Heart left ventricle (tissue), 16 donors: Measurements from ENCODE around the gene ANLN. TPM values are rescaled to one million over a fixed set of nuclear protein-coding genes. Genes with fewer than 3 reads are reported as not detected.
"Not testable (repeated sequence)": the region's sequence is repeated elsewhere in the genome, so short reads cannot be mapped to it uniquely, and the experiment has no call there.

Source experiments
- ATAC-seq, 4 donors: fragments of 200-7000 bp; cut with Tn5 transposase; one replicate each; pipeline ENCODE4 v1.9.1; 2020 to 2022; ENCODE audit warnings: moderate library complexity in 4 of 4, mild to moderate bottlenecking in 3 of 4, moderate number of reproducible peaks in 1 of 4
- DNase-seq, 5 donors: peaks; one replicate each; pipeline ENCODE4 v3.0.0-alpha.2; 2020
- H3K27ac ChIP-seq, 12 donors: fragments of 200-600 bp; sonication (generic) in 4 of 12; one replicate each; pipeline versions ENCODE4 v1.5.0 to v1.8.0; 2016 to 2022; ENCODE audit warnings: mild to moderate bottlenecking in 2 of 12
- H3K27me3 ChIP-seq, 9 donors: fragments of 200-600 bp; sonication (generic) in 2 of 9; one replicate each; pipeline versions ENCODE4 v1.5.1 to v1.8.0; 2016 to 2022; ENCODE audit warnings: mild to moderate bottlenecking in 3 of 9
- H3K36me3 ChIP-seq, 9 donors: fragments of 200-600 bp; sonication (generic) in 2 of 9; one replicate each; pipeline versions ENCODE4 v1.5.0 to v1.8.0; 2018 to 2022; ENCODE audit warnings: mild to moderate bottlenecking in 2 of 9
- H3K4me1 ChIP-seq, 12 donors: fragments of 200-600 bp; sonication (generic) in 4 of 12; one replicate each; pipeline versions ENCODE4 v1.5.0 to v1.8.0; 2016 to 2022; ENCODE audit warnings: mild to moderate bottlenecking in 3 of 12
- H3K4me3 ChIP-seq, 12 donors: fragments of 200-600 bp; sonication (generic) in 4 of 12; one replicate each; pipeline versions ENCODE4 v1.5.0 to v1.8.0; 2017 to 2022; ENCODE audit warnings: mild to moderate bottlenecking in 9 of 12, moderate library complexity in 4 of 12
- H3K9me3 ChIP-seq, 12 donors: fragments of 200-600 bp; sonication (generic) in 4 of 12; one replicate each; pipeline versions ENCODE4 v1.5.0 to v1.8.0; 2016 to 2022; ENCODE audit warnings: mild to moderate bottlenecking in 1 of 12
- CTCF ChIP-seq, 12 donors: fragments of 200-600 bp; sonication (generic) in 4 of 12; IDR thresholded peaks; one replicate each; pipeline versions ENCODE4 v1.5.0 to v1.8.0; 2018 to 2022; ENCODE audit warnings: antibody characterized with exemption in 12 of 12, mild to moderate bottlenecking in 5 of 12
- POLR2A ChIP-seq, 2 donors: fragments of 450-650 bp; IDR thresholded peaks; one replicate each; pipeline ENCODE4 v1.6.1; 2017; ENCODE audit warnings: antibody characterized with exemption in 2 of 2, mild to moderate bottlenecking in 2 of 2, moderate library complexity in 2 of 2
- WGBS, 4 donors: extraction: QIAGEN DNeasy Blood & Tissue Kit in 2 of 4; methylation state at CpG; one replicate each; pipeline versions ENCODE4 v1.1.5 to v1.1.7; 2013 to 2018; 5-methylcytosine and 5-hydroxymethylcytosine counted together
- intact Hi-C, 10 donors: fragments of 100-400 bp; cut with DNase I; formaldehyde crosslinking; loops; one replicate each; pipeline versions ENCODE4 v1.11.1 to v1.14.2; 2022
- polyA plus RNA-seq, 2 donors: library from polyadenylated mRNA; stranded (reverse); fragments of 200-250 nt; gene quantifications; one replicate each; pipeline ENCODE4 v1.2.3, GENCODE V29; 2013
- total RNA-seq, 9 donors: library from RNA; depleted of rRNA in 2 of 9; stranded (reverse); fragments of >200 nt in 2 of 9; fragmentation: NEBNext Ultra II Directional in 3 of 9; extraction: Animal tissue kit (Norgen Biotek cat#: 25700) in 3 of 9; gene quantifications; one replicate each; pipeline versions ENCODE4 v1.1.0 to v1.2.4, GENCODE V29; 2016 to 2023
- donor health status: ischemic (EF 13 %, LVEDD 7.1; RV severe dilation, severe dysfunction).
- donor health status: healthy with polysubstance abuse.
- donor health status: DM: no; HTN: yes; CAD: no.
- donor health status: DM: no; HTN: no; CAD: no.
- donor health status: ischemic (EF 25% LVEDD 6.9; RV normal size, moderate dysfunction).
- donor health status: ischemic (EF 25% LVEDD 5.7; RV mildly dilated, moderate dysfunction).
- donor health status: healthy.
- donor health status: DM: yes; HTN: yes; CAD: no.
- donor health status: ischemic (EF 35%, LVEDD 5.7; RV mildly dilated, moderate dysfunction).
- donor health status: nonischemic (EF 11% LVEDD 7.7; RV severe dilation, severe dysfunction).
- donor health status: DM: yes; HTN: yes; CAD: no.
- donor health status: PGD.
- donor health status: ischemic (EF 29% LVEDD 5.4; RV normal size, mild dysfunction).
- donor health status: nonischemic (EF 23%, LVEDD 6.1; RV moderate dilation, normal function).

ANLN gene
- total and polyA plus RNA-seq, 11 donors, result 0.08 to 30.7 (median 1.5) TPM

GRCh38 chr7:36475011-36475342 is 85.3 kb downstream of the ANLN start:
- Histone ChIP-seq H3K9me3 (peaks cover 0 to 5% (median 0%) of the 10 kb centered on the region in 12 donors), H3K4me3 (no peak overlapping the region), H3K27ac (no peak overlapping the region), H3K4me1 (peaks cover 0 to 7% (median 0%) of the 10 kb centered on the region in 12 donors), H3K36me3 (no peaks in the 10 kb centered on the region), H3K27me3 (no peaks in the 10 kb centered on the region)
- ATAC-seq (no peak), DNase-seq (no peak)
- intact Hi-C loops, result loop anchor here in 1 of 10 donors (10.0 kb wide), 1 partner anchor 480 kb away; no protein-coding TSS in a partner anchor
- TF ChIP-seq POLR2A (IDR thresholded peaks at IDR 0.05) (no peak), CTCF (IDR thresholded peaks at IDR 0.05) (no peak)

- no peak for TF ChIP-seq POLR2A (IDR thresholded peaks at IDR 0.05)
- TF ChIP-seq CTCF (IDR thresholded peaks at IDR 0.05), result no peak
- 90 to 93% (median 92%) methylated on average over 3 of the region's 3 CpGs for WGBS, 4 donors
- no peak for ATAC-seq
- Histone ChIP-seq H3K27me3 (no peaks in the 10 kb centered on the region), H3K9me3 (peaks cover 0 to 5% (median 0%) of the 10 kb centered on the region in 12 donors), H3K36me3 (no peaks in the 10 kb centered on the region), H3K4me3 (no peak overlapping the region), H3K4me1 (peaks cover 0 to 7% (median 0%) of the 10 kb centered on the region in 12 donors), H3K27ac (no peak overlapping the region)
- no peak for DNase-seq
- intact Hi-C loops, result loop anchor here in 1 of 10 donors (10.0 kb wide), 1 partner anchor 479 kb away; no protein-coding TSS in a partner anchor
Measured at GRCh38 chr7:36475381-36475780, 85.7 kb downstream of the ANLN start.

- Histone ChIP-seq H3K4me1 (peaks cover 0 to 7% (median 0%) of the 10 kb centered on the region in 12 donors), H3K27ac (no peak overlapping the region), H3K9me3 (peaks cover 0 to 5% (median 0%) of the 10 kb centered on the region in 12 donors), H3K27me3 (peaks cover 0 to 6% (median 0%) of the 10 kb centered on the region in 9 donors), H3K36me3 (no peaks in the 10 kb centered on the region), H3K4me3 (no peak overlapping the region)
- DNase-seq, result no peak
- 77 to 91% (median 85%) methylated on average over 2 of the region's 2 CpGs for WGBS, 4 donors
- ATAC-seq, result no peak
- intact Hi-C loops, result loop anchor here in 1 of 10 donors (10.0 kb wide), 1 partner anchor 476 kb away; no protein-coding TSS in a partner anchor
- no peak for TF ChIP-seq CTCF (IDR thresholded peaks at IDR 0.05)
- no peak for TF ChIP-seq POLR2A (IDR thresholded peaks at IDR 0.05)
Measured at GRCh38 chr7:36478745-36479144, 89.1 kb downstream of the ANLN start.

- not testable (repeated sequence) for H3K27ac ChIP-seq, DNase-seq, H3K9me3 ChIP-seq, ATAC-seq, H3K27me3 ChIP-seq, H3K4me1 ChIP-seq, H3K4me3 ChIP-seq, H3K36me3 ChIP-seq
- 73 to 82% (median 78%) methylated on average over 4 of the region's 4 CpGs for WGBS, 4 donors
- intact Hi-C loops, result loop anchor here in 5 of 10 donors (5.0 to 10.0 kb wide), 3 partner anchors 181 to 698 kb away; no protein-coding TSS in a partner anchor
Measured at GRCh38 chr7:36483853-36484252, 94.2 kb downstream of the ANLN start.

GRCh38 chr7:36484265-36484664 is 94.6 kb downstream of the ANLN start:
- Histone ChIP-seq H3K4me3 (no peak overlapping the region), H3K27me3 (peaks cover 0 to 6% (median 0%) of the 10 kb centered on the region in 9 donors), H3K9me3 (peaks cover 0 to 4% (median 0%) of the 10 kb centered on the region in 12 donors), H3K4me1 (no peaks in the 10 kb centered on the region), H3K27ac (no peak overlapping the region), H3K36me3 (no peaks in the 10 kb centered on the region)
- ATAC-seq (no peak), DNase-seq (no peak)
- WGBS, 4 donors, result 84 to 91% (median 88%) methylated on average over 8 of the region's 8 CpGs
- TF ChIP-seq CTCF (IDR thresholded peaks at IDR 0.05), result no peak
- TF ChIP-seq POLR2A (IDR thresholded peaks at IDR 0.05), result no peak
- intact Hi-C loops, result loop anchor here in 5 of 10 donors (5.0 to 10.0 kb wide), 3 partner anchors 181 to 698 kb away; no protein-coding TSS in a partner anchor
